Activated CD4-positive, CD25-positive, alpha-beta regulatory T cell treated with anti-CD3 and anti-CD28 coated beads, Interleukin-2, amount 50 U/mL, for 16 hours (primary cell): Measurements from ENCODE around the gene PRAMEF27.
"Not testable (repeated sequence)": the region's sequence is repeated elsewhere in the genome, so short reads cannot be mapped to it uniquely, and the experiment has no call there.

Source experiments
- DNase-seq: peaks from one replicate; pipeline ENCODE4 v3.0.0-alpha.2; 2020; ENCODE audit warnings: low read depth, low spot score

PRAMEF27 gene

DNA sequence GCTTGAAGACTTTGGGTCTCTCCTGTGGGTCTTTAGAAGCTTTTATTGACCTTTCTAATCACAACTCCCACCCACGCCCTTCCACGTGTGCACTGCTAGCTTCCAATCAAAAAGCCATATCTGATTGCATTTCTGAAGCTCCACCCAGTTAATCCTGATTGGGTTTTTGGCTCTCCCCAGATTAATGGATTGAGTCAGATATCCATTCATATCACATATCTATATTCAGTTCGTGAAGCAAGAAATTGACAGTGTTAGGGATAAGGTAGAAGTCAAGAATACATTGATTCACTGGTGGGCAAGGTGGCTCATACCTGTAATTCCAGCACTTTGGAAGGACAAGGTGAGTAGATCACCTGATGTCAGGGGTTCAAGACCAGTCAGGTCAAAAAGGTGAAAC, at the start of gene PRAMEF27:
Gene PRAMEF27 (minus strand): TSS at position 101 of the 400 bp plus-strand sequence. CDS start 2,916 bp downstream, outside the sequence.
- not testable (repeated sequence) for DNase-seq

DNA sequence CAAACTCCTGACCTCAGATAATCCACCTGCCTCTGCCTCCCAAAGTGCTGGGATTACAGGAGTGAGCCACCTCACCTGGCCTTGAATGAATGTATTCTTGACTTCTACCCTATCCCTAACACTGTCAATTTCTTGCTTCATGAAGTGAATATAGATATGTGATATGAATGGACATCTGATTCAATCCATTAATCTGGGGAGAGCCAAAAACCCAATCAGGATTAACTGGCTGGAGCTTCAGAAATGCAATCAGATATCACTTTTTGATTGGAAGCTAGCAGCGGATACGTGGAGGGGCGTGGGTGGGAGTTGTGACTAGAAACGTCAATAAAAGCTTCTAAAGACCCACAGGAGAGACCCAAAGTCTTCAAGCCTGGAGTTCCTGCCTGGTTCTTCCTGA, 14.1 kb upstream of the PRAMEF27 start, which contains the start of gene PRAMEF25:
Gene PRAMEF25 (plus strand): TSS at position 301 of the 400 bp plus-strand sequence. CDS start 2,920 bp downstream, outside the sequence.
- not testable (repeated sequence) for DNase-seq

DNA sequence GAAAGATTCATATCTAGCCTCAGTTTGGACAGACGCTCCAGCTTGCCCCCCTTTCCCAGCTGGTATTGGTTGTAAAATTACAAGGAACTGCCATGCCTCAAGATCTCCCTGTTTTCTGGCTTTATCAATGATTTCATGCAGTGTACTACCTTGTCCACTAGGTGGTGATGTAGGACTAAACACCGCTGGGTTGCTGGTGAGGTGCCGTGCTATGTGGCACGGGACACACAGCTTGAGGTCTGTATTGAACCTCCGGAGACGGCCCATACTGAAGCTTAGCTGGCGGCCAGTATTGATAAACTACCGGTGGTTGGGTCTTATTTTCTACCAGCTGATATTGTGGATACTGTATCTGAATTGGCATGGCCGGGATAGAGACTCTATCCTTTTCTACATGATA, 36.5 kb downstream of the PRAMEF27 start:
- DNase-seq: not testable (repeated sequence)

DNA sequence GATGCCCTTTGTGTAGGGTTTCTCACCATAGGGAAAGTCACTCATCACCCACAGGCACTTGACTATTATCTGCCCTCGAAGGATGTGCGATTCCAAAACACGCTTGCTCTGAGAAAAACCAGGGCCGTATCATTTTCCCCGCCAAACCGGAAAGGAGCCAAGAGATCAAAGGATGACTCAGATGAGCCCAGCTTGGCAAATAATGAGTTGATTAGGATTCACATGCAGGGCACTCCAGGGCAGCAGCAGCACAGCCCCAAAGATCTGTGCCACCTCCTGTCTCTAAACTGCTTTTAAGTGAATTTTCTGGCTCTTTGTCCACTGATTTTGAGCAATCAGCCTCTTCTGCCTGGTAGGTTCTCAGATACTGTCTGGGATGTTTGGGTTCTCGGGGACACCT, 44.4 kb downstream of the PRAMEF27 start:
- not testable (repeated sequence) for DNase-seq

DNA sequence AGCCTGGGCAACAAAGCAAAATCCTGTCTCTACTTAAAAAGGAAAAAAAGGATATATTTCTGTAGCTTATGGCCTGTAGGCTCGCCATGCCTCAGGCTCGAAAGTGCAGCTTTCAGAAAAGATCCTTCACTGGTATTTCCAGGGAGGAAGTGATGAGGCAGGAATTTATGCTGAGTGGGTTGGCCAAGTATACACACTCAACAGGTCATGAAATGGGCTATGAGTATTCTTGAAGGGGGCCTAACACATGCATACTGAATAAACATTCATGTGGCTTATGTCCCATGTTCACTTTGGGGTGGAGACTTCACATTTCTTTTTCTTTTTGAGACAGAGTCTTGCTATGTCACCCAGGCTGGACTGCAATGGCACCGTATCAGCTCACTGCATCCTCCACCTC, 47.0 kb downstream of the PRAMEF27 start:
- not testable (repeated sequence) for DNase-seq

DNA sequence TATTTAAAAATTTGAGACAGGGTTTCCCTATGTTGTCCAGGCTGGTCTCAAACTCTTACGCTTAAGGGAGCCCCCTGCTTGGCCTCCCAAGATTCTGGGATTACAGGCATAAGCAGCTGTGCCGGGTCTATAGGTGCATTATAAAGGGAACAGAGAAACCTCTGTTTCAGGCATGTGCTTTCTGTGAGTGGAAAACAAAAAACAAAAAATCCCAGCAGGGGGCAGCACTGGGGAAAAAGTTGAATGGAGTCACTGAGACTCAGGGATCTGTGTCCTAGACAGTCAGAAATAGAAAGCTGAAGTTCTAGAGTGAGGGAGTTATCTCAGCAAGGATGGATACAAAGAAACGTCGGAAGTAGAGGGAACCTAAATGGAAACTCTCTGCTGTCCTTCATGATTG, 50.6 kb downstream of the PRAMEF27 start:
- not testable (repeated sequence) for DNase-seq
